ENCODE results near the gene ZNF398. TPM values are rescaled to one million over a fixed set of nuclear protein-coding genes. Genes with fewer than 3 reads are reported as not detected.
"Not testable (repeated sequence)": the region's sequence is repeated elsewhere in the genome, so short reads cannot be mapped to it uniquely, and the experiment has no call there.

The ZNF398 gene
- total RNA-seq, 2 donors from 2014 or later = 15.0 to 18.9 TPM

GRCh38 chr7:149133028-149133710 is 14.1 kb upstream of the ZNF398 start:
- DNase-seq (no peak), ATAC-seq (replicated peaks in 1 of 2) (no peak)
- no peak overlapping the region for H3K4me3 Mint-ChIP-seq
- H3K36me3 Mint-ChIP-seq (ENCODE audit: insufficient read depth in 2 of 2) = peaks cover 8 to 25% of the 10 kb centered on the region in 2 donors
- peaks cover 5% of the 10 kb centered on the region in 2 donors for H3K9me3 Mint-ChIP-seq
- no peak overlapping the region for H3K27ac Mint-ChIP-seq
- peaks cover 4% of the 10 kb centered on the region for H3K4me1 Mint-ChIP-seq (ENCODE audit: low read depth)
- H3K27me3 Mint-ChIP-seq (ENCODE audit: low read depth) = no peaks in the 10 kb centered on the region

GRCh38 chr7:149136118-149136517 is 11.1 kb upstream of the ZNF398 start:
- ATAC-seq (replicated peaks in 1 of 2) = no peak
- Mint-ChIP-seq H3K4me3 (no peak overlapping the region), H3K36me3 (ENCODE audit: insufficient read depth in 2 of 2) (peaks cover 2 to 13% of the 10 kb centered on the region in 2 donors), H3K9me3 (no peaks in the 10 kb centered on the region), H3K4me1 (ENCODE audit: low read depth) (no peaks in the 10 kb centered on the region), H3K27me3 (ENCODE audit: low read depth) (no peaks in the 10 kb centered on the region), H3K27ac (no peak overlapping the region)
- no peak for DNase-seq

DNA sequence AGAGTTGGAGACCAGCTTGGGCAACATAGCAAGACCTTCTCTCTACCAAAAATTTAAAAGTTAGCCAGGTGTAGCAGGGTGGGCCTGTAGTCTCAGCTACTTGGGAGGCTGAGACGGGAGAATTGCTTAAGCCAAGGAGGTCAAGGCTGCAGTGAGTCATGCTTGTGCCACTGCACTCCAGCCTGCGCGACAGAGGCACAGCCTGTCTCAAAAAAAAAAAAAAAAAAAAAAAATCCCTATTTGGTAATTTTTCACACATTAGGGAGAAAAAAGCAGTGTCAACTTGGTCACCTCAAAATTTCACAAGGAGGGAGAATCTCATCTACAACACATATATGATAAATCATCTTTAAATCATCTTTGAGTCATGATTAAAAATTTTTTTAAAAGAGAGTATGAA is 6.4 kb upstream of the ZNF398 start:
- Mint-ChIP-seq H3K27me3 (ENCODE audit: low read depth) (no peaks in the 10 kb centered on the region), H3K36me3 (ENCODE audit: insufficient read depth in 2 of 2) (peaks cover 0 to 1% of the 10 kb centered on the region in 2 donors), H3K4me3 (no peak overlapping the region), H3K27ac (no peak overlapping the region), H3K4me1 (ENCODE audit: low read depth) (peaks cover 11% of the 10 kb centered on the region), H3K9me3 (no peaks in the 10 kb centered on the region)
- ATAC-seq (replicated peaks in 1 of 2) (no peak), DNase-seq (no peak)

DNA sequence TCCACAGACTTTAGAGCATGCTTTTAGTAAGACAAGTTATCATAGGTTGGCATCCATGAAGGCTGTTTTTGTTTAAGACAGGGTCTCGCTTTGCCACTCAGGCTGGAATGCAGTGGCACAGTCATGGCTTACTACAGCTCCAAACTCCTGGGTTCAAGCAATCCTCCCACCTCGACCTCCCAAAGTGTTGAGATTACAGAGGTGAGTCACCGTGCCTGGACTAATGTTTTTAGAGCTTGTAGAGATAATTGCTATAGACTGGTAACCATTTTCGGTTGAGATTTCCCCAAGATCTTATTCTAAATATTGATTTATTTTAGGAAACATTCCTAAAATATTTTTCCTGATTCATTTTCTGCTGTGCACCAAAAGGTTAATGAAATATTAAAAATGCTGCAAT is 5.4 kb upstream of the ZNF398 start:
- Mint-ChIP-seq H3K4me1 (ENCODE audit: low read depth) (peaks cover 14% of the 10 kb centered on the region), H3K27me3 (ENCODE audit: low read depth) (no peaks in the 10 kb centered on the region), H3K9me3 (no peaks in the 10 kb centered on the region), H3K27ac (no peak overlapping the region), H3K36me3 (ENCODE audit: insufficient read depth in 2 of 2) (peaks cover 1 to 3% of the 10 kb centered on the region in 2 donors), H3K4me3 (no peak overlapping the region)
- ATAC-seq (replicated peaks in 1 of 2) (no peak), DNase-seq (no peak)

DNA sequence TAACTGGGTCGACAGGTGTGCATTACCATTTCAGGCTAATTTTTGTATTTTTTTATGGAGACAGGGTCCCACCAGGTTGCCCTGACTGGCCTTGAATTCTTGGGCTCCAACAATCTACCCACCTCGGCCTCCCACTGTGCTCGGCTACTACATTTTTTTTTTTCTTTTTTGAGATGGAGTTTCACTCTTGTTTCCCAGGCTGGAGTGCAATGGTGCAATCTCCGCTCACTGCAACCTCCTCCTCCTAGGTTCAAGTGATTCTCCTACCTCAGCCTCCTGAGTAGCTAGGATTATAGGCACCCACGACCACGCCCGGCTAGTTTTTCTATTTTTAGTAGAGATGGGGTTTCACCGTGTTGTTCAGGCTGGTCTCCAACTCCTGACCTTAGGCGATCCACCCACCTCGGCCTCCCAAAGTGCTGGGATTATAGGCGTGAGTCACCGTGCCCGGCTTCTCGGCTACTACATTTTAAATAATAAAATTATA is 2.8 kb upstream of the ZNF398 start:
- not testable (repeated sequence) for H3K9me3 Mint-ChIP-seq; H3K36me3 Mint-ChIP-seq (ENCODE audit: insufficient read depth in 2 of 2); H3K4me3 Mint-ChIP-seq; H3K27me3 Mint-ChIP-seq (ENCODE audit: low read depth); H3K27ac Mint-ChIP-seq; ATAC-seq (replicated peaks in 1 of 2); DNase-seq
- peaks cover 21% of the 10 kb centered on the region for H3K4me1 Mint-ChIP-seq (ENCODE audit: low read depth)

GRCh38 chr7:149145031-149145845 is 2.0 kb upstream of the ZNF398 start:
- Mint-ChIP-seq H3K4me3 (peak overlapping the region; percentile 84 to 95), H3K36me3 (ENCODE audit: insufficient read depth in 2 of 2) (peaks cover 3 to 6% of the 10 kb centered on the region in 2 donors), H3K4me1 (ENCODE audit: low read depth) (peaks cover 29% of the 10 kb centered on the region), H3K27me3 (ENCODE audit: low read depth) (no peaks in the 10 kb centered on the region), H3K27ac (peak overlapping the region; percentile 29), H3K9me3 (no peaks in the 10 kb centered on the region)
- ATAC-seq (replicated peaks in 1 of 2) = no peak
- DNase-seq = no peak

DNA sequence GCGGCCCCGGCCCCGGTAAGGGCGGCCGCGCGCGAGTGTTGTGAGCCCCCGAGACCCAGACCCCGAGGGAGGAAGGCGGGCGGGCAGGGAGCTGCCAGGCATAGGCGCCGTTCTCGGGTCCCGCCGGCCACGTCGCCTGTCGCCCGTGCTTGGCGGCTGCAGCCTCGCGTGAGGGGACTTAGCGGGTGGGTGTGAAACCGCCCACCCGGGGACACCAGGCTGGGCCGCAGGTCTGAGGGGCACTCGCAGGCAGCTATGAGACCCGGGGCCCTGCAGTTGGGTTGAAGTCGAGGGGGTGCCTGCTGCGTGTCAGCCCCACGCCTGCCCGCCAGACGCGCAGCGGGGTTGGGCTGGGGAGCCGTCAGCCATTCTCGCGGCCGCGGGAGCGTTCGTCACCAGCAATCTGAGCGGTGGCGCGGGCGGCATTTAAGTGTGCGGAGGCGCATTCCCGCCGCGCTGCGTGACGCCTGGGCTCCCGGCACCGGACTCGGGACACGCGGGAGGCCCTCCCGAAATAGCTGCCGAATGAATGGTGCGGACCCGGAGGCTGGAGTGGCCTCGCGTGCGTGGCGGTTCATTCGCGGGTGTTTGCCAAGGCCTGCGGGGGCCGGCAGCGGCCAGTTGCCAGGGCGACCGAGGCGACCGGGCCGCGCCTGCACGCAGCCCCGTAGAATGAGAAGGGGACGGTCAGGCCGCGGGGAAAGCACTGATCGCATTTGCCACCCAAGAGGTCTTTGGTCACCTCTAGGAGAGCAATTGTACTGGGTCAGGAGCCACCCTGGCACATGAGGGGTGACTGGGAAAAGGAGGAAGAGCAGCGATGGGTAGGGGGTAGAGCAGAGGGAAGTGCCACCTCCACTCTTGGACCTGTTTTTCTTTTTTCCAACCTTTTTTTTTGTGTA is 750 bp downstream of the ZNF398 start:
- Mint-ChIP-seq H3K4me1 (ENCODE audit: low read depth) (peaks cover 38% of the 10 kb centered on the region), H3K4me3 (peak overlapping the region; percentile 84 to 95), H3K36me3 (ENCODE audit: insufficient read depth in 2 of 2) (peaks cover 6% of the 10 kb centered on the region in 2 donors), H3K27me3 (ENCODE audit: low read depth) (no peaks in the 10 kb centered on the region), H3K27ac (peak overlapping the region; percentile 54), H3K9me3 (no peaks in the 10 kb centered on the region)
- ATAC-seq (replicated peaks in 1 of 2) (peak; percentile 46 to 55), DNase-seq (peak; percentile 66 to 75)

DNA sequence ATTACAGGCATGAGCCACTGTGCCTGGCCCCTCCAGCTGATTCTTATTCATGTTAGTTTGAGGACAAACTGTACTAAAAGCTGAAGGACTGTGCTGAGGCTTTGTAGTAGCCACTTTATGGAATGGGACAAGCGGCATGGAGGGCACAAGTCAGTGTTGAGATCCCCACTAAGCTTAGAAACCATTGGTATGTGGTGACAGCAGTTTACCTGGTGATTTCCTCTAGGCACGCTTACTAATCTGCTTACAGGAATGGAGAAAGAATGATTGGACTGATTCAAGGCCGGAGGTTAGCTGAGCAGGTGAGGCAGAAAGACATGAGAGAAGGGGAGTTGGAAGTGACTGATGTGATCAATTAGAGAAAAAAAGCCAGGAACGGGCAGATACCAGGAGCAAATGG is 3.7 kb downstream of the ZNF398 start:
- Mint-ChIP-seq H3K4me1 (ENCODE audit: low read depth) (peaks cover 37% of the 10 kb centered on the region), H3K36me3 (ENCODE audit: insufficient read depth in 2 of 2) (peaks cover 10 to 16% of the 10 kb centered on the region in 2 donors), H3K27me3 (ENCODE audit: low read depth) (no peaks in the 10 kb centered on the region), H3K27ac (peak overlapping the region; percentile 9), H3K9me3 (no peaks in the 10 kb centered on the region), H3K4me3 (no peak overlapping the region)
- no peak for DNase-seq
- no peak for ATAC-seq (replicated peaks in 1 of 2)

GRCh38 chr7:149153346-149153745 is 6.1 kb downstream of the ZNF398 start:
- Mint-ChIP-seq H3K4me1 (ENCODE audit: low read depth) (peaks cover 34% of the 10 kb centered on the region), H3K9me3 (no peaks in the 10 kb centered on the region), H3K4me3 (no peak overlapping the region), H3K36me3 (ENCODE audit: insufficient read depth in 2 of 2) (peaks cover 13 to 22% of the 10 kb centered on the region in 2 donors), H3K27me3 (ENCODE audit: low read depth) (no peaks in the 10 kb centered on the region), H3K27ac (no peak overlapping the region)
- no peak for ATAC-seq (replicated peaks in 1 of 2)
- no peak for DNase-seq

- H3K27ac Mint-ChIP-seq = no peak overlapping the region
- peaks cover 13 to 20% of the 10 kb centered on the region in 2 donors for H3K36me3 Mint-ChIP-seq (ENCODE audit: insufficient read depth in 2 of 2)
- ATAC-seq (replicated peaks in 1 of 2) (no peak), DNase-seq (no peak)
- H3K27me3 Mint-ChIP-seq (ENCODE audit: low read depth) = no peaks in the 10 kb centered on the region
- H3K4me1 Mint-ChIP-seq (ENCODE audit: low read depth) = peaks cover 28% of the 10 kb centered on the region
- no peaks in the 10 kb centered on the region for H3K9me3 Mint-ChIP-seq
- H3K4me3 Mint-ChIP-seq = no peak overlapping the region
Measured at GRCh38 chr7:149154056-149154455, 6.8 kb downstream of the ZNF398 start.

- ATAC-seq (replicated peaks in 1 of 2) (no peak), DNase-seq (no peak)
- Mint-ChIP-seq H3K9me3 (no peaks in the 10 kb centered on the region), H3K36me3 (ENCODE audit: insufficient read depth in 2 of 2) (peaks cover 12 to 20% of the 10 kb centered on the region in 2 donors), H3K27ac (no peak overlapping the region), H3K4me3 (no peak overlapping the region), H3K4me1 (ENCODE audit: low read depth) (peaks cover 31% of the 10 kb centered on the region), H3K27me3 (ENCODE audit: low read depth) (no peaks in the 10 kb centered on the region)
Measured at GRCh38 chr7:149156898-149157297, 9.6 kb downstream of the ZNF398 start.

DNA sequence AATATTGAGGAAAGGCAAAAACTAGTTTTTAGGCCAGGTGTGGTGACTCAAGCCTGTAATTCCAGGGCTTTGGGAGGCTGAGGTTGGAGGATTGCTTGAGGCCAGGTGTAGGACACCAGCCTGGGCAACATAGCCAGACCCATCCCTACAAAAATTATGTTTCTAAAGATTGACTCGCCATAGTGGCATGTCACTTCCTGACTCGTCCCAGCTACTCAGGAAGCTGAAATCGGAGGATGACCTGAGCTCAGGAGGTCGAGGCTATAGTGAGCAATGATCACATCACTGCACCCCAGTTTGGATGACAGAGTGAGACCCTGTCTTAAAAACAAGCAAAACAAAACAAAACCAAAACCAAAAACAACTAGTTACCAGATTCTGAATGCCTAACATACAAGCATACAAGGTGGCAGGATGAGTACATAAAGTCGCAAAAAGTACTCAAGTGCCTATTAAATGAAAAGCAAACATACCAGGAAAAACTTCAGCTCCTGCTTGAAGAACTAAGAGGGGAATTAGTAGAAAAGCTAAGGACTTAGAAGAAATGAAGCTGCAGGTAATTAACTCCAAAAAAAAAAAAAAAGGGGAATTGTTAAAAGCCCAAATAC is 14.1 kb downstream of the ZNF398 start:
- Mint-ChIP-seq H3K36me3 (ENCODE audit: insufficient read depth in 2 of 2) (peaks cover 10 to 17% of the 10 kb centered on the region in 2 donors), H3K9me3 (no peaks in the 10 kb centered on the region), H3K4me1 (ENCODE audit: low read depth) (peaks cover 27% of the 10 kb centered on the region), H3K4me3 (peak overlapping the region in 1 of 2 donors; percentile 52), H3K27me3 (ENCODE audit: low read depth) (no peaks in the 10 kb centered on the region), H3K27ac (peak overlapping the region; percentile 72)
- peak in 1 of 2 donors; percentile 22 for DNase-seq
- ATAC-seq (replicated peaks in 1 of 2) = peak; percentile 59 to 92

Data from activated T-cell treated with anti-CD3 and anti-CD28 coated beads, Interleukin-2, amount 50 U/mL, for 72 hours (primary cell).